Neural cell (in vitro differentiated cells): Measurements from ENCODE around the gene NIPA2.

Source experiments
- EP300 ChIP-seq: fragments of 450-650 bp; conservative IDR thresholded peaks from 2 replicates; pipeline ENCODE4 v1.6.1; 2014; ENCODE audit warnings: antibody characterized with exemption, mild to moderate bottlenecking, moderate library complexity; ENCODE audit not compliant: poor library complexity, severe bottlenecking
- EZH2 ChIP-seq: fragments of 200-600, 300-800 bp; shearing (Covaris generic), sonication (generic); IDR thresholded peaks from 2 replicates; pipeline ENCODE4 v1.6.1; 2014; ENCODE audit warnings: antibody characterized with exemption, low read length, borderline replicate concordance, mild to moderate bottlenecking; ENCODE audit not compliant: insufficient read depth, poor library complexity, severe bottlenecking
- MXI1 ChIP-seq: fragments of 450-650 bp; conservative IDR thresholded peaks from 2 replicates; pipeline ENCODE4 v1.6.1; 2014; ENCODE audit warnings: antibody characterized with exemption, mild to moderate bottlenecking; ENCODE audit not compliant: poor library complexity, severe bottlenecking
- POLR2AphosphoS5 ChIP-seq: IDR thresholded peaks from 2 replicates; pipeline ENCODE4 v1.6.1; 2012
- RAD21 ChIP-seq: fragments of 450-650 bp; conservative IDR thresholded peaks from 2 replicates; pipeline ENCODE4 v1.6.1; 2014; ENCODE audit warnings: antibody characterized with exemption, mild to moderate bottlenecking, moderate library complexity
- TAF1 ChIP-seq: IDR thresholded peaks from 2 replicates; pipeline ENCODE4 v1.6.1; 2012; ENCODE audit warnings: low read depth
- TF ChIP-seq, protein P1 (sequence below): fragments of 450-650 bp; IDR thresholded peaks from 2 replicates; pipeline ENCODE4 v1.5.1; 2014; ENCODE audit warnings: antibody characterized with exemption, mild to moderate bottlenecking, moderate library complexity; ENCODE audit not compliant: poor library complexity, severe bottlenecking
- TF ChIP-seq, protein P2 (sequence below): IDR thresholded peaks from 2 replicates; pipeline ENCODE4 v1.6.1; 2012; ENCODE audit warnings: borderline replicate concordance

DNA sequence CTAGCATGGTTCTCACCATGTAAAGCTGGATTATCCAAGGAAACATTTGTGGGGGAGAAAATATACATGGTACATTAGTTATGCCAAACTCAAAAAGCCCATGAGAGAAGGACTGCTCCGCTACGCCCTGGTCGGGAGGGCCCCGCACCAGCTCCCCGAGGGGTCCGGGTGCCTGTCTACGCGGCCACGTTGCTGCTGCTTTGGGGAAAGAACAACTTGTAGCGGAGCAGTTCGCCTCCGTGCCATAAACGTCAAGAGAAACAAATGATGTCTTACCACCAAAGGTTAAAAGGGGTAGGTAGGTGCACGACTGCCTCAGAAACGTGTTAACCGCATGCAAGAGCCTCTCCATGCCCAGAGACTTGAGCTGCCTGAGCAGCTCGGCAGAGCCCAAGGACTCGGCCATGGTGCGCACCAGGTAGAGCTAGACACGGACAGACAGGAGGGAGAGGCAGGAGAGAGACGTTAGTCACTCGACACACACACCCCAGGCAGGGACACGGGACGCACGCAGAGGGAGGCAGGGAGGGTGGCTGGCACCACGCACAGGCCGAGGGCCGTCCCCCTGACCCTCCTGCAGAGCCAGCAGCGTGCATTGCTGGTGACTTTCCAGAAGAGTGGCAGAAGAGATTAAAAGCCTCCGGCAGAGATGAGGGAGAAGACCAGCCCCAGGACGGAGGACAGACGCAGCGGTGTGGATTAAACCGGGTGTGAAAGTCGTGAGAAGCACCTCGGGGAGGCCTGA, 78.3 kb downstream of the NIPA2 start:
- TF ChIP-seq, protein P1, sequence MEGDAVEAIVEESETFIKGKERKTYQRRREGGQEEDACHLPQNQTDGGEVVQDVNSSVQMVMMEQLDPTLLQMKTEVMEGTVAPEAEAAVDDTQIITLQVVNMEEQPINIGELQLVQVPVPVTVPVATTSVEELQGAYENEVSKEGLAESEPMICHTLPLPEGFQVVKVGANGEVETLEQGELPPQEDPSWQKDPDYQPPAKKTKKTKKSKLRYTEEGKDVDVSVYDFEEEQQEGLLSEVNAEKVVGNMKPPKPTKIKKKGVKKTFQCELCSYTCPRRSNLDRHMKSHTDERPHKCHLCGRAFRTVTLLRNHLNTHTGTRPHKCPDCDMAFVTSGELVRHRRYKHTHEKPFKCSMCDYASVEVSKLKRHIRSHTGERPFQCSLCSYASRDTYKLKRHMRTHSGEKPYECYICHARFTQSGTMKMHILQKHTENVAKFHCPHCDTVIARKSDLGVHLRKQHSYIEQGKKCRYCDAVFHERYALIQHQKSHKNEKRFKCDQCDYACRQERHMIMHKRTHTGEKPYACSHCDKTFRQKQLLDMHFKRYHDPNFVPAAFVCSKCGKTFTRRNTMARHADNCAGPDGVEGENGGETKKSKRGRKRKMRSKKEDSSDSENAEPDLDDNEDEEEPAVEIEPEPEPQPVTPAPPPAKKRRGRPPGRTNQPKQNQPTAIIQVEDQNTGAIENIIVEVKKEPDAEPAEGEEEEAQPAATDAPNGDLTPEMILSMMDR, result no peak
- TF ChIP-seq EP300, result no peak
- no peak for TF ChIP-seq EZH2
- TF ChIP-seq POLR2AphosphoS5, result no peak
- no peak for TF ChIP-seq MXI1
- TF ChIP-seq TAF1, result no peak
- TF ChIP-seq, protein P2, sequence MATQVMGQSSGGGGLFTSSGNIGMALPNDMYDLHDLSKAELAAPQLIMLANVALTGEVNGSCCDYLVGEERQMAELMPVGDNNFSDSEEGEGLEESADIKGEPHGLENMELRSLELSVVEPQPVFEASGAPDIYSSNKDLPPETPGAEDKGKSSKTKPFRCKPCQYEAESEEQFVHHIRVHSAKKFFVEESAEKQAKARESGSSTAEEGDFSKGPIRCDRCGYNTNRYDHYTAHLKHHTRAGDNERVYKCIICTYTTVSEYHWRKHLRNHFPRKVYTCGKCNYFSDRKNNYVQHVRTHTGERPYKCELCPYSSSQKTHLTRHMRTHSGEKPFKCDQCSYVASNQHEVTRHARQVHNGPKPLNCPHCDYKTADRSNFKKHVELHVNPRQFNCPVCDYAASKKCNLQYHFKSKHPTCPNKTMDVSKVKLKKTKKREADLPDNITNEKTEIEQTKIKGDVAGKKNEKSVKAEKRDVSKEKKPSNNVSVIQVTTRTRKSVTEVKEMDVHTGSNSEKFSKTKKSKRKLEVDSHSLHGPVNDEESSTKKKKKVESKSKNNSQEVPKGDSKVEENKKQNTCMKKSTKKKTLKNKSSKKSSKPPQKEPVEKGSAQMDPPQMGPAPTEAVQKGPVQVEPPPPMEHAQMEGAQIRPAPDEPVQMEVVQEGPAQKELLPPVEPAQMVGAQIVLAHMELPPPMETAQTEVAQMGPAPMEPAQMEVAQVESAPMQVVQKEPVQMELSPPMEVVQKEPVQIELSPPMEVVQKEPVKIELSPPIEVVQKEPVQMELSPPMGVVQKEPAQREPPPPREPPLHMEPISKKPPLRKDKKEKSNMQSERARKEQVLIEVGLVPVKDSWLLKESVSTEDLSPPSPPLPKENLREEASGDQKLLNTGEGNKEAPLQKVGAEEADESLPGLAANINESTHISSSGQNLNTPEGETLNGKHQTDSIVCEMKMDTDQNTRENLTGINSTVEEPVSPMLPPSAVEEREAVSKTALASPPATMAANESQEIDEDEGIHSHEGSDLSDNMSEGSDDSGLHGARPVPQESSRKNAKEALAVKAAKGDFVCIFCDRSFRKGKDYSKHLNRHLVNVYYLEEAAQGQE, result no peak
- no peak for TF ChIP-seq RAD21
